GM19238 (cell line): ENCODE data around the gene KCNK7.
"Not testable (repeated sequence)": the region's sequence is repeated elsewhere in the genome, so short reads cannot be mapped to it uniquely, and the experiment has no call there.

Experiments
- DNase-seq: peaks from one replicate; pipeline ENCODE4 v3.0.0; 2011; ENCODE audit warnings: low spot score; ENCODE audit not compliant: insufficient read length

KCNK7 gene

DNA sequence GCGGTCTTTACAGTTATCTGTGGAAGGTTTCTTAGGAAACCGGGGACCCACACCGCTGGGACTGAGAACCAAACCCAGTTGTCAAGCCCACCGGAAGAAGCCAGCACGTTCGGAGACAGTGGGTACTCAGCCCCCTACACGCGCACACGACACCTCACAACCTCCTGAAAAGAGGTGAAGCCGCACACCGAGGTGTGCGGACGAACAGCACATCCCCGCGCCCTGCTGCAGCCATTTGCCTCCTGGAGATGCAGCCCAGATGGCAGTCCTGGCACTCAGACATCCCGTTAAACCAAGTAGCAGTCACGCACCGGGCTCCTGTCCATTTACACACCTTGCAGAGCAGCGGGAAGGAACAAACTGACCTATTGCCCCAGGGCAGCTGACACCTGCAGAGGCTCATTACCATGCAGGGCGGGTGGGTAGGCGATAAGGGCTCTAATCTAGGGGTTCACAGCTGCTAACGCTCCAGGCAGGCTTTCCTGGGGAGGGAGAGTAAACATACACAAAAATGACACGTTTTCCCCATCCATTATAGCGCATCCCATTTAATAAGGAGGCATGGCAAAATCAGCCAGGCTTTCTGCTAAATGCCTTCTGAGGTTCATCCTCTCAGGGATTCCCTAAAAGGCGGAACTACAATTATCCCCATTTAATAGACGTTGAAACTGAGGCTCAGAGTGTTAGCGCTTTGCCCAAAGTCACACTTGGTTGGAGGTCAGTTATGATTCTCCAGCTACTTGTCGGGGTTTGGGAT is 20.6 kb downstream of the KCNK7 start:
- no peak for DNase-seq

DNA sequence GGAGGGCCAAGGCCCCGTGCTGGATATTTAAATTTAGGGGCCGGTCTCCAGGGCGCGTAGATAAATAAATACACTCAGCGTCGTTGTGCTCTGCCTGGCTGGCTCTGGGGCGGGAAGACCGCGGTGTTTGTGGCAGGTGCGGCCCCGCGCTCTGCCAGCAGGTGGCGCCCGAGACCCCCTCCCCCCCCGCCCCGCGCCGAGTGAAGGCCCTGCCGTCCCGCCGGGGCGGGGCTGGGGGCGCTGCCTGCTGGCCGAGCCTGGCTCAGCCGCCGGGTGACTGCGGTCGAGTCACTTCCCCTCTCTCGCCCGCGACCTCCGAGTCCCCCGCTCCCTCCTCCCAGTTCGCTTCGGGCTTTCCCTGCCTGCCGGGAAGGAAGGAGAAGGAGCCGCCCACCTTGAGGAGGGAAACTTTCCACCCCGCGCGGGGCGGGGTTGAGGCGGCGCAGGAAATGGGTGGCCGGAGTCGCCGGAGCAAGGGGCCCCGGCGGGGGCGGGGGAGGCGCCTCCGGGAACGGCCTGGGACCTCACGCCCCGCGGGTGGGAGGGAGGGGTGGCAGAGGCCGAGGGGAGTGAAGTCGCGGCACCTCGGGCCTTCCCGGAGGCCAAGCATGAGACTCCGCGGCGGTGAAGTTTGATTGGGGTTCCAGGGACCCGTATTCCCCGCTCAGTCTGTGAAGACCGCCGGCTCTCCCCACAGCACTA is 21.3 kb downstream of the KCNK7 start:
- DNase-seq, result peak; percentile 98

DNA sequence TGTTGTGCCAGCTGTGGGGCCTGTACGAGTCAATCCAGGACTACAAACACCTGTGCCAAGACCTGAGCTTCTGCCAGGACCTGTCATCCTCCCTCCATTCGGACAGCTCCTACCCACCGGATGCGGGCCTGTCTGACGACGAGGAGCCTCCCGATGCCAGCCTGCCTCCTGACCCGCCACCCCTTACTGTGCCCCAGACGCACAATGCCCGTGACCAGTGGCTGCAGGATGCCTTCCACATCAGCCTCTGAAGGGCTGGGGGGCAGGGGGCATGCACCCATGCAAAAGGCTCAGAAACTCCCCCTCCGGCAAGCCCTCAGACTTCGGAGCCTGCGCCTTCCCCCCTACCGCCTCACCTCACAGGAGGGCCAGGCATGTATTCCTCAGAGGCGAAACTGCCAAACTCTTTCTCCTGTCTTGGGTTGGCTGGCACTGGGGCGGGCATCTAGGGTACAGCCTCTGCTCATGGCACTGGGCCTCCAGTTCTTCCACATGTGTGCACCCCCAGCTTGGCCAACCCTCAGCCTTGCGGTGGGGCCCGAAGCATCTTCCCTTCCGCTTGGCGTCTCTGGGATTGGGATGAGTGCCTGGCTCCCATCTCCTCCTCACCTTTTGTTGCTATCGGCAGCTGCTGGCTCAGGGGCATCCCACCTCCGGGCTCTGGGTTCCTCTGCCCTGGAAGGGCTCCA is 22.1 kb downstream of the KCNK7 start:
- no peak for DNase-seq

DNA sequence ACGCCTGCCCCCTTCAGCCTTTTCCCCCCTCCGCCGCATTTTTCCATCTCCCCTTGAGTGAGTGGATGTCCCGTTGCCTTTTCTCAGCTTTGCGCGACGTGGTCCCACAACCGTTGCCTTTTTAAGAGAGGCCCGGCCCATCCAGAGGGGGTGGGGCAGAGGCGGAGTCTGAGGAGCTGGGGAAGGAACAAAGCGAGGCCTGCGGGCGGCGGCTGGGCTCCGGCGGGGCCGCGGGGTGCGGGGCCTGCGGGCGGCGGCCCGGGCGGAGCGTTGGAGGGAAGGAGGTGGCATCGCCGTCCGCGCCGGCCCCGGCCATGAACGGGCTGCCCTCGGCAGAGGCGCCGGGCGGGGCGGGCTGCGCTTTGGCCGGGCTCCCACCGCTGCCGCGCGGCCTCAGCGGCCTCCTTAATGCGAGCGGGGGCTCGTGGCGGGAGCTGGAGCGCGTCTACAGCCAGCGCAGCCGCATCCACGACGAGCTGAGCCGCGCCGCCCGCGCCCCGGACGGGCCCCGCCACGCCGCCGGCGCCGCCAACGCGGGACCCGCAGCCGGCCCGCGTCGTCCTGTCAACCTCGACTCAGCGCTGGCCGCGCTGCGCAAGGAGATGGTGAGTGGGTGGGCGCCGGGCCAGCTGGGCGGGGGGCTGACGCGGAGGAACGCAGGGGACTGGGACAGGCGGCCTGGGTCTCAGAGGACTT is 23.1 kb downstream of the KCNK7 start, which contains the start of gene FAM89B:
Gene FAM89B (plus strand): TSS at position 183 of the 696 bp plus-strand sequence. CDS start 132 bp downstream, at position 315.
- DNase-seq, result peak; percentile 83

DNA sequence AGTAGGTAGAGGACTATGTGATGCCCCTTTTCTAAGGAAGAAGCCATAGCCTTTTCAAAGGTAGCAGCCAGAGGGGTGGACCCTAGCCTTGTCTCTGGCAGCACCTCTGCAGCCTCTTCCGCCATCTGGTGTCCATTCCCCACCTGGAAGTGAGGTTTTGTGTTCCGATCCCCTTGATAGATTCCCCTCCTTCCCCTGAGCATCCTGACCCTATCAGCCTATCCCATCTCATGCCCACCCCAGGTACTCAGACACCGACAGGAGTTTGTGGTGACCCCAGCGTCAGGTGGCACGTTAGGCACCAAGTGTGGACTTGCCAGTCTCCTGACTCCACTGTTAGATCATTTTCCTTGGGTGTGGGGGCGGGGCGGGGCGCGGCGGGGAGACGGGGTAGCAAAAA is 23.7 kb downstream of the KCNK7 start:
- no peak for DNase-seq

DNA sequence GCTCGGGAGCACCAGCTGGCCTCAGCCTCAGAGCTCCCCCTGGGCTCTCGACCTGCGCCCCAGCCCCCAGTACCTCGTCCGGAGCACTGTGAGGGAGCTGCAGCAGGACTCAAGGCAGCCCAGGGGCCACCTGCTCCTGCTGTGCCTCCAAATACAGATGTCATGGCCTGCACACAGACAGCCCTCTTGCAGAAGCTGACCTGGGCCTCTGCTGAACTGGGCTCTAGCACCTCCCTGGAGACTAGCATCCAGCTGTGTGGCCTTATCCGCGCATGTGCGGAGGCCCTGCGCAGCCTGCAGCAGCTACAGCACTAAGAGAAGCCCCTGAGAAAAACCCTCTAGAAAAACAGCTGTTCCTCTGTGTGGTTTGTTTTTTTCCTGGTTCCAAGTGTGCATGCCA is 24.2 kb downstream of the KCNK7 start:
- DNase-seq, result no peak

DNA sequence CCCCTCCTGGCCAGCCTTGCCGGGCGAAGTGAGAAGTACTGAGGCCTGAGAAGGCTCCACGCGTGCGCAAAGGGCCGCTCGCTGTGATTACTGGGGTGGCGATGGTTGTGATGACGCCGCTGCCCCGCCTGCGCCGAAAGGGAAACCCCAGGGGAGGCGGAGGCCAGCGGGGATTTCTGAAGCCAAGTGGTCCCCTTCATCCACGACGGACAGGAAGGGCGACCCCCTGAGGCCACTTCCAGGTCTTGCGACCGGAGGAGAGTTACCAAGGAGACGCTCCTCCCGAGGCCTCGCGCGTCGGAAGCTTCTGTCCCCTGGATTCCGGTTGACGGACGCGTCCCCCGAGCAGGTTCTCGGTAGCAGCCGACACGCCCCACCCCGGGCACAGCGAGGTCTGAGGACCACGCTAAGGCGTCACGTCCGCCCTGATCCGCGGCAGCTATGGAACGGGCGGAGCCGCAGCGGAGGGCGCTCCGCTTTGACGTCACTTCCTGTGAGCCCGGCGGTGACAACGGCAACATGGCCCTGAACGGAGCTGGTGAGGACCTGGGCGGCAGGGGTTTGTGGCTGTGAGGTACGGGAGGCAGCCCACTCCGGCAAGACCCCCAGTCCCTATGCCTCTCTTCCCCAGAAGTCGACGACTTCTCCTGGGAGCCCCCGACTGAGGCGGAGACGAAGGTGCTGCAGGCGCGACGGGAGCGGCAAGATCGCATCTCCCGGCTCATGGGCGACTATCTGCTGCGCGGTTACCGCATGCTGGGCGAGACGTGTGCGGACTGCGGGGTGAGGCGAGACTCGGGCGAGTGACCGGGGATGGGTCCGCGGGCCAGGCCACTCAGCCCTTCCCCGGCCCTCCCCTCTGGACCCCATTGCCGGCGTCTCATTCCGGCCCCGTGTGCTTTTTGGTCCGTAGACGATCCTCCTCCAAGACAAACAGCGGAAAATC is 25.4 kb downstream of the KCNK7 start, which contains the start of gene ZNRD2:
Gene ZNRD2 (plus strand): TSS at position 505 of the 946 bp plus-strand sequence. CDS start 15 bp downstream, at position 520.
- peak; percentile 98 for DNase-seq

DNA sequence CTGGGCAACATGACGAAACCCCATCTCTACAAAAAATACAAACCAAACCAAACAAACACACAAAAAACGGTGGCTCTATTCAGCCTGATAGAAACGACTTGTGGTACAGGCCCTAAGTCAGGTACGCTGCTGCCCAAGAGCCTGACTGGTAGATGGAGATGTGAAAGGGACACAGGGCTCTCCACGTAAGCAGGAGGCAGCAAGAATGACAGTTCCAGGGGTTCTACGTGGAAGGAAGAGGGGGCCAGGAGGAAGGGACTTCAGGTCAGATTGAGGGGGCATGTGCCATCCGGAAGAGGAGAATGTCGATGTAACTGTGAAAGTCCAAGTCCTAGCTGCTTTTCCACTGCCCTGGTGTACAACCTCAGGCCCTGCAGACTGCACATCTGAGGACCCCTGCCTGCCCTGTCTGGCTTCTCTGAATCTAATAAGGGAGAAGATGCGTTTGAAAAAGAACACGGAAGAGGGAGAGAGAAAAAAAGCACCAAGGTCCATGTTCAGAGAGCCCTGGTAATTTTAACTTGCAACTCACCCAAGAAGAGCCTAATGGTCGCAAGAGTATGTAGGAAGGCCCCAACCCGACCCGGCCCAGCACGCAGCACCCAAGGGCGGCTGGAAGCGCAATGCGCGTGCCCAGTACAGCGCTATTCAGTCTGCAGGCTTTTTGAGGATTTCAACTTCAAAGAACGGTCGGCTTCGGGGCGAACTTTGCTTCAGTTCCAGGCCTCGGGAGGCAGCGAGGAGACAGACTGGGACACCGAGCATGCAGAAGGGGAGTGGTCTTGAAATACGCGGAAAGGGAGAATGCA is 26.2 kb downstream of the KCNK7 start:
- no peak for DNase-seq

DNA sequence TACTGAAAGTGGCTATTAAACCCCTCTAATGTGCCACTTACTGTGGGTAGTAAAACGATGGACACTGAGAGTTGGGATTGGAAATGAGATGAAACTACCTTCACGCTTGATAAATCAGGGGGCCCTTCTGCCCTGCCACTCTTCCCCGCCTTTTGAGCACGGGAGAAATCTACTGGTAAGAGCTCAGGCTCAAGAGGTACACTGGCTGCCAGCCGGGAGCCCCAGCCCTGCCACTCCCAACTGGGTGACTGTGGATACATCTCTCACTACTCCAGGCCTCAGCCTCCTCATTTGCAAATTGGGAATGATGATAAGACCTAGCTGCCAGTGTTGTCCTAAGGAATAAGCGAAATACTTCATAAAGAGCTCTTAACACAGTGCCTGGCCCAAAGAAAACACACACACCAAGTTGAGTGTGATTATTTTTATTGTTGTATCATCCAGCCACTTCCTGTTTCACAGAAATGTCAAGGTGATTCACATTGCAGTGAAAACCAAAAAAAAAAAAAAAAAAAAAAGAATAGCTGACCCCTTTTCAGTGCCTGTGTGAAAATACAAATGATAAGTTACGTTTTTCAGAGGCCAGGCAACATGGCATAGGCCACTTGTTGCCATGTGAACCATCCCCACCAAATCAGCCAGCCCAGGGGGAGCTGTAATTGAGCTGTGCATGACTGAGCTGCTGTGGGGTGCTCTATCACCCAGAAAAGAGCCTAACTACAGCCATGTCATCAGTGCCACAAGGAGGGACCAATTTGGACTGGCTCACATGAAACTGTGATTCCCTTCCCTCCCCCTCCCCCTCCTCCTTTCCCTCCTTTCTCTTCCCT is 29.8 kb downstream of the KCNK7 start:
- DNase-seq, result no peak

DNA sequence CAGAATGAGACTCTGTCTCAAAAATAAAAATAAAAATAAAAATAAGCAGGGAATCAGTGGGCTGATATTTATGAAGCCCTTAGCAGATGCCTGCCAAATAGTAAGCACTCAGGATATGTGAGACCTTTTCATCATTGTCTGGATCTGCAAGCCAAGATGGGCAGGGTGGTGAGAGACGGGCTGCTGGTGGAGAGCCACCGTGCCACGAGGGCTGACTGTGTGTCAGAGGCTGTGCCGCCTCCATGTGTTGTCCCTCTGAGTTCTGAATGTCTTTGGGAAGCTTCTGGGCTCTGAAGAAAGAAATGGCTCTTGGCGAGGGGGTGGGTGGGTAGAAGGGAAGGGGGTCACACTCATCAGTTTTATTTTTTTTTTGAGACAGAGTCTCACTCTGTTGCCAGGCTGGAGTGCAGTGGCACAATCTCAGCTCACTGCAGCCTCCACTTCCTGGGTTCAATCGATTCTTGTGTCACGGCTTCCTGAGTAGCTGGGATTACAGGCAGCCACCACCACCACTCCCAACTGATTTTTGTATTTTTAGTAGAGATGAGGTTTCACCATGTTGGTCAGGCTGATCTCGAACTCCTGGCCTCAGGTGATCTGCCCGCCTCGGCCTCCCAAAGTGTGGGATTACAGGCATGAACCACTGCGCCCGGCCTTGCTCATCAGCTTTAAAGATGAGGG is 30.6 kb downstream of the KCNK7 start:
- DNase-seq, result not testable (repeated sequence)

DNA sequence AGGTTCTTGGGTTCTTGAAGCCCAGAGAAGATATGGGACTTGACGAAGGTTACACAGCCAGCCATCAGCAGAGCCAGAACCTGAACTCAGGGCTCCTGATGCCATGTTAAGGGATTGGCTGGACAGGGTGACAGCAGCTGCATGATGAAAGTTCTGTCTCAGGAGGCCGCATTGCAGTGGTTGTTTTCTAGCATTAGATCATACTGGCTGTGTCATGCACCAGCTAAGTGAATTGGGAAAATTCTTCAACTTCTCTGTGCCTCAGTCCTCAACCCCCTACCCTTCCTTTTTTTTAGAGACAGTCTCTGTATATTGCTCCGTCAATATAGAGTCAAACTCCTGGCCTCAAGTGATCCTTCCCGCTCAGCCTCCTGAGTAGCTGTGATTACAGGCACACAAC is 32.0 kb downstream of the KCNK7 start:
- no peak for DNase-seq

DNA sequence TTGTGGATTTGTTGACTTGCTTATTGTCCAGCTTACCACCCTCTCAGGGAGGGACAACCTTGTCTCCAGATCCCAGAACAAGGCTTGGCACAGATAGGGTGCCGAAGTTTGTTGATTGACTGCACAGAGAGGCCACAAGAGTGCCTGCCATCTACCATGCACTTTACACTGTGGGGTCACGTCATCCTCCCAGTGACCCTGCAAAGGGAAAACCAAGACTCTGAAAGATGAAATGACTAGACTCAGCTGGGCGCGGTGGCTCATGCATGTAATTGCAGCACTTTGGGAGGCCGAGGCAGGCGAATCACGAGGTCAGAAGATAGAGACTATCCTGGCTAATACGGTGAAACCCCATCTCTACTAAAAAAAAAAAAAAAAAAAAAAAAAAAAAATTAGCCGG is 32.8 kb downstream of the KCNK7 start:
- no peak for DNase-seq

DNA sequence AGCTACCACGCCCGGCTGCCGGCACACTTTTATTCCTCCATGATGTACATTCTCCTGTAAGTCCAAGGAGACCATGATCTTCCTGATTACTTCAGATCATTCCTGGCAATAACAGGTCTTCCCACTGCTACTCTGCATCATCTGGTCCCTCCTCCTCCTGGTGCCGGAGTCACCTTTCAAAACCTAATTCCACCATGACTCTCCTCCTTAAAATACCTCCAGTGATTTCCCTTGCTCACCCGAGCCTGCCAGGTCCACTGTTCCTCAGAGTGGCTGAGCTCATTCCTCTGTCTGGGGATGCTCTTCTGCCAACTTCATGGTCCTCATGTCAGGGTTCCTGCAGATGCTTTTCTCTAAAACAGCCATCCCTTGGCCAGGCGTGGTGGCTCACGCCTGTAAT is 33.6 kb downstream of the KCNK7 start:
- no peak for DNase-seq

DNA sequence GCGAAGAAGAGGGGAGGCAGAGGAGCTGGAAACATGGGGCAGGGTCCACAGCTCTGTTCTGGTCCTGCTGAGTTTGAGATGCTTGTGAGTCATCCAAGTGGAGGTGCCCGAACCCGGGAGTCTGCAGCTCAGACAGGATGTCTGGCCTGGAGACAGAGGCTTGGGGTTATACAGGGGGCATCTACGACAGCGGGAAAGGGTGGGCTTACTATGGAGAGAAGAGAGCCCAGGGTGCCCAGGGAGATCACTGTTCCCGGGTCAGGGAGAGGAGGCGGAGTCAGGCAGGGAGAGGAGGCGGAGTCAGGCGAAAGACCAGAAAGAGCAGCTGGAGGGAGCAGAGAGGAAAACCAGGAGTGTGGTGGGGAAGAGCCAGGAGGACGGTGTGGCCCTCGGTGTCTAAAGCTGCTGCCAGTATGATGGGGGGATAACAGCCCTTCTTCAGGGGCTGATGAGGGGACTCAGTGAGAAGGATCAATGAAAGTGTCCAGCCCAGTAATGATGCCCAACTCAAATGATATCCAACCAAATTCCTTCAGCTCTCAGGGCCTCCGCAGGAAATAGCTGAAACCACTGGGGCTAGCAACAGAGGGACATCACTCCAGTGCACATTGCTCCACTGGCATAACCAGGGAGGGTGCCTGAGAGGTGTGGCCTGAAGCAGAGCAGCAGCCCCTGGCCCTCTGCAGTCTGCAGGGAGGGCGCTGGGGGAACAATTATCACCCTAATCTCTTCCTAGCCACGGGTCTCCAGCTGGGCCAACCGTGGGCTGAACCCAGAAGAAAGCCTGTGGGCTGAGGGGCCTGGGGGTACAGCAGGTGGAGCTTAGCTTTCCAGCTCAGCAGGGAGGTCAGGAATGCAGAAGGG is 34.8 kb downstream of the KCNK7 start:
- DNase-seq, result no peak

DNA sequence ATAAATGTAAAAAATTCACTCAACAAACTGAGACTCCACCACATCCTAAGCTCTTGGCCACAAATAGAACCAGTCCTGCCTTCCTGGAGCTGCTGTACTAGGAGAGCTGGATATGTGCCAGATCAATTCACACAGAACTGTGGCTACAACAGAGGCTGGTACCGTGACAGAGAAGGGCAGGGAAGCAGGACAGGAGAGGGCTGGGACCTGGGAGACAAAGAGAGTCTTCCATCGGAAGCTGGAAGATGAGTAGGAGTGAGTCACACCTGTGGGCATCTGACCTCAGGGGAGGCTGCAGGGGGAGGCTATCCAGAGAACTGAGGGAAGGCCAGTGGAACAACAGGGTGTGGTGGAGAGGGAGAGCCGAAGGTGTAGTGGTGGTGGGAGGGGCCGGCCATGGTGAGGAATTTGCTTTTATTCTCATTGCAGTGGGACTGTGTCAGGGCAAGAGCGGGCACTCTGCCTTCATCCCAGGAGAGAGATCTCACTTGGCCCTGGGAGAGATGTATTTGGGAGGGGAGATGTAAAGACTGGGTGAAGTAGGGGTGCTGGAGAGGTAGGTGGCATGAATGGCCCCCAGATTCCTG is 35.6 kb downstream of the KCNK7 start:
- no peak for DNase-seq

DNA sequence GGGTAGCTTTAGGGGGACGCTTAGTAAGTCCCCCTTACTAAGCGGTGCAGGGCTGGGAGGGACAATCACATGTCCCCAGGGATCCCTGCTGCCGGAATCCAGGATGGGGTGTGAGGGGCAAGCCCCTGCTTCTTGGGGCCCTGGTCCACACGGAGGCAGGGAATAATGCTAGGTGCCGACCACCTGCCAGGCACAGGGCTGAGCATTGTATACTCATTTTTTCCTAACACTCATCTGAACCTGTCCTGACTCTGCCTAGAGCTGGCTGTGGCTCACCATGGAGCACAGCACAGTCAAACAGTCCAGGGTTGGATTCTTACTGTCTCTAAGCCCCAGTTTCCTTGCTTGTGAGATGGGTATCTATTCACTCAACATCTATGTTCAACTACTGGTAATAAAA is 36.1 kb downstream of the KCNK7 start:
- DNase-seq, result no peak
